Measurements from ENCODE around the gene CTCF.

CTCF gene

GRCh38 chr16:67666032-67666551 is 103.8 kb downstream of the CTCF start:
- no peak for DNase-seq (ENCODE audit: low read depth)
- peak overlapping the region; percentile 58 for H3K4me3 ChIP-seq (ENCODE audit: low read length)
- no peak for TF ChIP-seq CTCF (conservative IDR thresholded peaks at IDR 0.05; ENCODE audit: low read depth, low read length)

DNA sequence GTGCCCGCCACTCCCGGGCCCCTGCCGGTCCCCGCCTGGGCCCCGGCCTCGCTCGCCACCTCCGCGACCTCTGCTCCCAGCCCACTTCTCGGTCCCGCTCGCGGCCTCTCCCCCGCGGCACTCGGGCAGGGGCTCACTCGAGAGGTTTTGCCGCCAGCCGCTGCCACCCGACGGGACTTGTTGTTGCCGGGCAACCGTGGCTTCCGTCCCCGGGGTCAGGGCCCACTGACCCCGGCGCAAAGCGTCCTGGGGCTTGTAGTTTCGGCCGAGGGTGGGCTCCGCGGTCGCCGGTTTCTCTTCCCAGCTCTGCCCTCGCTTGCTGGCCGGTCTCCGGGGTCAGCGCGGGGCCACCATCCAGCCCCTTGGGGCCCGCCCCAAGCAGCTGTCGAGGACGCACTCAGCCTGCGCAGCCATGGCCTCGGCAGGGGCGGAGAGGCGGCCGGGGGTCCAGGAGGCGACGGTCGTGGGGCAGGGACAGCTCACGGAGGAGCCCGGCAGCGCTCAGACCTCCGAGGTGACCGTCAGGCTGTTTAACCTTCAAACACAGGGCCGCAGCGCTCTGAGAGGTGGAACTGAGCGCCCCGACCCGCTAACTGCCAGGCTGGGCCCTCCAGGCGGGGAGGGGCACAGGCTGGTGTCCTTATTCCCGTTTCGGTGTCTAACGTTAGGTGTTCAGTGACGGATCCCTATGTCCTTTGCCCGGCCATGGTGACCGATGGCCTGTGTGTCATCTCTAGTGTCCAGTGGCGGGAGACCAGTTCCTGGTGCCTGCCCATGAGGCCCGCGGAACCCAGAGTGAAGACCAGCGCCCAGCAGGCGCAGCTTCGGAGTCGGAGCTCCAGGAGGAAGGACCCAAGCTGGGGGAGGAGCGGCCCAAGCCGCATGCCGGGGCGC is 104.5 kb downstream of the CTCF start, which contains the start of the genes C16orf86 and ENKD1:
C16orf86 (plus strand) TSS at position 256 of the 894 bp plus-strand sequence; CDS start at position 413, 157 bp downstream.
ENKD1 (minus strand) TSS at position 192 of the 894 bp plus-strand sequence. CDS start 308 bp downstream, outside the sequence.
- no peak for DNase-seq (ENCODE audit: low read depth)
- H3K4me3 ChIP-seq (ENCODE audit: low read length), result peak within 1 kb of the TSS; percentile 58
- TF ChIP-seq CTCF (conservative IDR thresholded peaks at IDR 0.05; ENCODE audit: low read depth, low read length), result no peak

GRCh38 chr16:67667453-67667816 is 105.1 kb downstream of the CTCF start:
- no peak for TF ChIP-seq CTCF (conservative IDR thresholded peaks at IDR 0.05; ENCODE audit: low read depth, low read length)
- no peak overlapping the region for H3K4me3 ChIP-seq (ENCODE audit: low read length)

GRCh38 chr16:67667817-67668494 is 105.6 kb downstream of the CTCF start:
- H3K4me3 ChIP-seq (ENCODE audit: low read length), result no peak overlapping the region
- peak; percentile 97 for TF ChIP-seq CTCF (conservative IDR thresholded peaks at IDR 0.05; ENCODE audit: low read depth, low read length)
- peak; percentile 77 for DNase-seq (ENCODE audit: low read depth)

More at GRCh38 chr16:67667453-67667816, 105.1 kb downstream of the CTCF start:
- no peak for DNase-seq (ENCODE audit: low read depth)

DNA sequence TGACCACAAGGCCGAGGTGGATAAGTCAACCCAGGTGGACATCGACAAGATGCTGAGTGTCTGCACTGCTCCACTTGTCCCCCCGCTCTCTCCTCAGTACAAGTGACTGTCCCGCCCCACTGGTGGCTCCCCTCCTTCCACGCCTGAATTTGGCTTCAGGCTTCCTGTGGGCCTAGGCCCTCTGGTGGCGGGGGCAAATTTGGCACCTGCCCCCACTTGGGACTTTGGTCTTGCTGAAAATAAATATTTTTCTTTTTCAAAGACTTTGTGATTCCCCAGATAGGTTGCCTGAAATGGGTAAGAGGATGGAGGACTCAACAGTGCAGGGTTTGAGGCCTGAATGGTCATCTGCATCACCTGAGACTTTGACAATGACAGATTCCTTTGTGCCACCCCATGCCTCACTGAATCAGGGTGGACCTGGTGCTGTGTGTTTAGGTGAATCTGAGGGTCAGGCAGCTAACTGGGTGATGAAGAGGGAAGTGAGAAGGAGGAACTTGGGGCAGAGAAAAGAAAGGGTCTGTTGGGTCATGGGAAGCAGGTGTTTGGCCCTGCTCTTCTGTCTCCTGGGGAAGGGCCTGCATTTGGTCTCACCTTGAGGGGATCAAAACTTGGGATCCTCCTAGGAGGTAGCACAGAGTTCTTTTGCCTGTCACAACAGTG is 106.3 kb downstream of the CTCF start:
- TF ChIP-seq CTCF (conservative IDR thresholded peaks at IDR 0.05; ENCODE audit: low read depth, low read length), result peak; percentile 22
- no peak overlapping the region for H3K4me3 ChIP-seq (ENCODE audit: low read length)
- DNase-seq (ENCODE audit: low read depth), result no peak

GRCh38 chr16:67669499-67670101 is 107.3 kb downstream of the CTCF start:
- no peak for DNase-seq (ENCODE audit: low read depth)
- no peak overlapping the region for H3K4me3 ChIP-seq (ENCODE audit: low read length)
- no peak for TF ChIP-seq CTCF (conservative IDR thresholded peaks at IDR 0.05; ENCODE audit: low read depth, low read length)
